Astrocyte (in vitro differentiated cells and primary cell): Measurements from ENCODE around the gene CNTN5. TPM values are rescaled to one million over a fixed set of nuclear protein-coding genes. Genes with fewer than 3 reads are reported as not detected.

ENCODE experiments used
- DNase-seq: peaks from one replicate; pipeline ENCODE4 v3.0.0-alpha.2; 2010; ENCODE audit warnings: low read depth
- FAIRE-seq: peaks from 2 replicates; lab custom pipeline; 2011; peaks lifted over from hg19 to GRCh38; lab: Jason Lieb, UNC
- H2AFZ ChIP-seq: 2 replicates; pipeline ENCODE4 v1.6.0; 2012; ENCODE audit warnings: low read depth, low read length, inconsistent platforms
- H3K27ac ChIP-seq: 2 replicates; pipeline ENCODE4 v1.5.1; 2011; ENCODE audit warnings: low read depth, low read length, inconsistent platforms
- H3K27me3 ChIP-seq: 2 replicates; pipeline ENCODE4 v1.6.0; 2011; ENCODE audit warnings: low read length, inconsistent platforms; ENCODE audit not compliant: insufficient read depth
- H3K36me3 ChIP-seq: 2 replicates; pipeline ENCODE4 v1.5.1; 2011; ENCODE audit warnings: low read length, inconsistent platforms; ENCODE audit not compliant: insufficient read depth
- H3K4me1 ChIP-seq: 2 replicates; pipeline ENCODE4 v1.5.1; 2011; ENCODE audit warnings: low read length, inconsistent platforms; ENCODE audit not compliant: insufficient read depth
- H3K4me2 ChIP-seq: 2 replicates; pipeline ENCODE4 v1.6.0; 2012; ENCODE audit warnings: low read length, inconsistent platforms
- H3K4me3 ChIP-seq: 2 replicates; pipeline ENCODE4 v1.5.1; 2011; ENCODE audit warnings: low read depth, mild to moderate bottlenecking, low read length, inconsistent platforms; ENCODE audit not compliant: insufficient read depth
- H3K79me2 ChIP-seq: 2 replicates; pipeline ENCODE4 v1.6.0; 2012; ENCODE audit warnings: mild to moderate bottlenecking, low read length, inconsistent platforms; ENCODE audit not compliant: insufficient read depth
- H3K9ac ChIP-seq: 2 replicates; pipeline ENCODE4 v1.6.0; 2012; ENCODE audit warnings: mild to moderate bottlenecking, low read length, inconsistent platforms
- H3K9me3 ChIP-seq: 2 replicates; pipeline ENCODE4 v1.5.1; 2012; ENCODE audit warnings: low read depth, mild to moderate bottlenecking, low read length, inconsistent platforms; ENCODE audit not compliant: insufficient read depth
- H4K20me1 ChIP-seq: 2 replicates; pipeline ENCODE4 v1.6.0; 2012; ENCODE audit warnings: low read length, inconsistent platforms; ENCODE audit not compliant: insufficient read depth
- H3K27ac Mint-ChIP-seq: one replicate; pipeline ENCODE4 v1.8.0; 2021; ENCODE audit warnings: mild to moderate bottlenecking, mixed read lengths; ENCODE audit not compliant: unreplicated experiment
- H3K27me3 Mint-ChIP-seq: one replicate; pipeline ENCODE4 v1.8.0; 2021; ENCODE audit warnings: low read depth, mixed read lengths; ENCODE audit not compliant: unreplicated experiment
- H3K36me3 Mint-ChIP-seq: one replicate; pipeline ENCODE4 v1.8.0; 2021; ENCODE audit warnings: low read depth, mixed read lengths; ENCODE audit not compliant: unreplicated experiment
- H3K4me1 Mint-ChIP-seq: one replicate; pipeline ENCODE4 v1.8.0; 2021; ENCODE audit warnings: low read depth, mixed read lengths; ENCODE audit not compliant: unreplicated experiment
- H3K4me3 Mint-ChIP-seq: one replicate; pipeline ENCODE4 v1.8.0; 2021; ENCODE audit warnings: mild to moderate bottlenecking, moderate library complexity, mixed read lengths; ENCODE audit not compliant: unreplicated experiment
- H3K9me3 Mint-ChIP-seq: one replicate; pipeline ENCODE4 v1.8.0; 2021; ENCODE audit warnings: mild to moderate bottlenecking, mixed read lengths; ENCODE audit not compliant: unreplicated experiment
- EZH2 ChIP-seq: IDR thresholded peaks from 2 replicates; pipeline ENCODE4 v1.6.1; 2012; ENCODE audit warnings: mild to moderate bottlenecking, low read length, inconsistent platforms; ENCODE audit not compliant: insufficient read depth
- total RNA-seq: library from RNA; stranded (reverse); gene quantifications from 2 replicates; pipeline ENCODE4 v1.2.1, GENCODE V29; 2021
- TF ChIP-seq, protein P1 (sequence below): IDR thresholded peaks from 2 replicates; pipeline ENCODE4 v1.5.1; 2011; ENCODE audit warnings: low read depth, mild to moderate bottlenecking, inconsistent platforms, low read length, moderate library complexity; ENCODE audit not compliant: insufficient read depth

Gene CNTN5
- total RNA-seq, 1 donor from 2014 or later = 1.1 TPM

DNA sequence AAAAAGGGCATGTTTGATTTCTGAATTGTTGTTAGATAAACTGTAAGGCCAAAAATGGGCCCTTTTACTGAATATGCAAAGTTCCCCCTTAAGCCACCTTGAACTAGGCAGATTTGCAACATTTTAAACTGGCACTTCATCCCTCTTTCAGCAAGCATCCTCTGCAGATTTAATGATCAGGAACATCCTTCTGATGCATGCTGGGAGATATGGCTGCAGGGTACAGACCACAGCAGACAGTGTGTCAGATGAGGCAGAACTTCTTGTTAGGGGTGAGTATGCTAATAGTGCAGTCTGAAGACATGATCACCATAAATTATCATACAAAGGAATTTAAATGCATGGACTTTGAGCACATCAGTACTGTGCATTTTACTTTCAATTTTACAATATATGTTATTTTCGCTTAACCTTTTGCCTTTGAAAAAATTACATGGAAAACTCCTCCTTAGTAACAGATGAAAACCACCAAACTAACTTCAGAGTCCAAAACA lies 1203.8 kb downstream of the CNTN5 start:
- no peaks in the 10 kb centered on the region for H3K27me3 ChIP-seq
- no peaks in the 10 kb centered on the region for H3K9me3 ChIP-seq
- Mint-ChIP-seq H3K4me3 (no peak overlapping the region), H3K9me3 (no peaks in the 10 kb centered on the region), H3K27ac (no peak overlapping the region), H3K36me3 (no peaks in the 10 kb centered on the region), H3K27me3 (no peaks in the 10 kb centered on the region), H3K4me1 (no peaks in the 10 kb centered on the region)
- H2AFZ ChIP-seq = no peak overlapping the region
- no peaks in the 10 kb centered on the region for H3K4me1 ChIP-seq
- no peak overlapping the region for H3K9ac ChIP-seq
- no peaks in the 10 kb centered on the region for H4K20me1 ChIP-seq
- no peak for DNase-seq
- no peaks in the 10 kb centered on the region for H3K79me2 ChIP-seq
- H3K27ac ChIP-seq = no peak overlapping the region
- no peak for TF ChIP-seq EZH2
- TF ChIP-seq, protein P1, sequence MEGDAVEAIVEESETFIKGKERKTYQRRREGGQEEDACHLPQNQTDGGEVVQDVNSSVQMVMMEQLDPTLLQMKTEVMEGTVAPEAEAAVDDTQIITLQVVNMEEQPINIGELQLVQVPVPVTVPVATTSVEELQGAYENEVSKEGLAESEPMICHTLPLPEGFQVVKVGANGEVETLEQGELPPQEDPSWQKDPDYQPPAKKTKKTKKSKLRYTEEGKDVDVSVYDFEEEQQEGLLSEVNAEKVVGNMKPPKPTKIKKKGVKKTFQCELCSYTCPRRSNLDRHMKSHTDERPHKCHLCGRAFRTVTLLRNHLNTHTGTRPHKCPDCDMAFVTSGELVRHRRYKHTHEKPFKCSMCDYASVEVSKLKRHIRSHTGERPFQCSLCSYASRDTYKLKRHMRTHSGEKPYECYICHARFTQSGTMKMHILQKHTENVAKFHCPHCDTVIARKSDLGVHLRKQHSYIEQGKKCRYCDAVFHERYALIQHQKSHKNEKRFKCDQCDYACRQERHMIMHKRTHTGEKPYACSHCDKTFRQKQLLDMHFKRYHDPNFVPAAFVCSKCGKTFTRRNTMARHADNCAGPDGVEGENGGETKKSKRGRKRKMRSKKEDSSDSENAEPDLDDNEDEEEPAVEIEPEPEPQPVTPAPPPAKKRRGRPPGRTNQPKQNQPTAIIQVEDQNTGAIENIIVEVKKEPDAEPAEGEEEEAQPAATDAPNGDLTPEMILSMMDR = no peak
- FAIRE-seq = no peak
- H3K36me3 ChIP-seq = no peaks in the 10 kb centered on the region
- no peak overlapping the region for H3K4me2 ChIP-seq
- no peak overlapping the region for H3K4me3 ChIP-seq

- Histone ChIP-seq H3K4me3 (no peak overlapping the region), H3K79me2 (no peaks in the 10 kb centered on the region), H3K36me3 (no peaks in the 10 kb centered on the region), H4K20me1 (no peaks in the 10 kb centered on the region), H3K27ac (no peak overlapping the region), H3K9me3 (no peaks in the 10 kb centered on the region), H3K4me1 (no peaks in the 10 kb centered on the region), H3K4me2 (no peak overlapping the region), H2AFZ (no peak overlapping the region), H3K27me3 (no peaks in the 10 kb centered on the region), H3K9ac (no peak overlapping the region)
- peaks cover 2% of the 10 kb centered on the region for H3K9me3 Mint-ChIP-seq
- H3K4me3 Mint-ChIP-seq = no peak overlapping the region
- H3K36me3 Mint-ChIP-seq = no peaks in the 10 kb centered on the region
- DNase-seq (no peak), FAIRE-seq (no peak)
- no peaks in the 10 kb centered on the region for H3K4me1 Mint-ChIP-seq
- TF ChIP-seq, protein P1 = no peak
- TF ChIP-seq EZH2 = no peak
- H3K27me3 Mint-ChIP-seq = no peaks in the 10 kb centered on the region
- H3K27ac Mint-ChIP-seq = no peak overlapping the region
Observed at GRCh38 chr11:100229086-100229485, 1208.3 kb downstream of the CNTN5 start.

- no peak overlapping the region for H3K9ac ChIP-seq
- H3K27ac Mint-ChIP-seq = no peak overlapping the region
- no peaks in the 10 kb centered on the region for H3K27me3 ChIP-seq
- no peaks in the 10 kb centered on the region for H3K36me3 ChIP-seq
- H3K4me1 ChIP-seq = no peaks in the 10 kb centered on the region
- no peaks in the 10 kb centered on the region for H4K20me1 ChIP-seq
- no peaks in the 10 kb centered on the region for H3K27me3 Mint-ChIP-seq
- TF ChIP-seq, protein P1 = no peak
- no peak for TF ChIP-seq EZH2
- H3K79me2 ChIP-seq = no peaks in the 10 kb centered on the region
- H3K27ac ChIP-seq = no peak overlapping the region
- H3K9me3 Mint-ChIP-seq = peaks cover 5% of the 10 kb centered on the region
- DNase-seq = no peak
- FAIRE-seq = no peak
- peaks cover 2% of the 10 kb centered on the region for H3K36me3 Mint-ChIP-seq
- no peaks in the 10 kb centered on the region for H3K9me3 ChIP-seq
- no peak overlapping the region for H2AFZ ChIP-seq
- H3K4me1 Mint-ChIP-seq = no peaks in the 10 kb centered on the region
- no peak overlapping the region for H3K4me2 ChIP-seq
- H3K4me3 ChIP-seq = no peak overlapping the region
- H3K4me3 Mint-ChIP-seq = no peak overlapping the region
Observed at GRCh38 chr11:100232006-100232405, 1211.3 kb downstream of the CNTN5 start.
